Adrenal gland (tissue), 12 donors: Measurements from ENCODE around the gene UVRAG. TPM values are rescaled to one million over a fixed set of nuclear protein-coding genes. Genes with fewer than 3 reads are reported as not detected.
A peak's percentile ranks its signal among the peaks of the same experiment; 100 is the strongest.

Experiments used
- DNase-seq, 7 donors: peaks; one replicate each; pipeline ENCODE4 v3.0.0-alpha.2; 2019 to 2020
- H3K27ac ChIP-seq, 5 donors: fragments of 200-600 bp; sonication (generic) in 4 of 5; 1 replicate in 3 of 5; 2 replicates in 2 of 5; pipeline versions ENCODE4 v1.5.1 to v1.8.0; 2016 to 2020; ENCODE audit warnings: mild to moderate bottlenecking in 1 of 5
- H3K27me3 ChIP-seq: fragments of 200-600 bp; 2 replicates; pipeline ENCODE4 v1.8.0; 2021
- H3K36me3 ChIP-seq, 2 donors: fragments of 200-600 bp; replicated peaks in 1 of 2; 1 replicate in 1 of 2; 2 replicates in 1 of 2; pipeline versions ENCODE4 v1.5.1 to v1.8.0; 2018 to 2022
- H3K4me1 ChIP-seq, 2 donors: fragments of 200-600 bp; replicated peaks in 1 of 2; 1 replicate in 1 of 2; 2 replicates in 1 of 2; pipeline versions ENCODE4 v1.5.1 to v1.8.0; 2018 to 2021
- H3K4me3 ChIP-seq, 4 donors: fragments of 200-600 bp; sonication (generic) in 3 of 4; one replicate each; pipeline ENCODE4 v1.5.1; 2016 to 2018
- H3K9me3 ChIP-seq, 3 donors: fragments of 200-600 bp; sonication (generic) in 1 of 3; replicated peaks in 1 of 3; 1 replicate in 2 of 3; 2 replicates in 1 of 3; pipeline versions ENCODE4 v1.5.1 to v1.8.0; 2016 to 2021
- POLR2A ChIP-seq, 2 donors: fragments of 450-650 bp; IDR thresholded peaks; one replicate each; pipeline ENCODE4 v1.6.1; 2017; ENCODE audit warnings: antibody characterized with exemption in 2 of 2, mild to moderate bottlenecking in 2 of 2, moderate library complexity in 1 of 2
- WGBS, 4 donors: extraction: QIAGEN DNeasy Blood & Tissue Kit in 2 of 4; methylation state at CpG; one replicate each; pipeline versions ENCODE4 v1.1.5 to v1.1.7; 2013 to 2017; 5-methylcytosine and 5-hydroxymethylcytosine counted together
- intact Hi-C, 2 donors: fragments of 100-400 bp; cut with DNase I; formaldehyde crosslinking; loops; one replicate each; pipeline versions ENCODE4 v1.14.1 to v1.15.0; 2022 to 2023
- polyA plus RNA-seq, 3 donors: library from polyadenylated mRNA; stranded (reverse); fragments of 200-250 nt in 2 of 3; fragments of 350-450 nt in 1 of 3; fragmentation: Illumina TruSeq in 1 of 3; extraction: RNeasy Lipid Tissue Mini Kit (QIAGEN cat#74804) in 1 of 3; gene quantifications; one replicate each; pipeline ENCODE4 v1.2.3, GENCODE V29; 2013 to 2014
- total RNA-seq, 9 donors: library from RNA; depleted of rRNA in 4 of 9; stranded (reverse); fragments of >200 nt in 4 of 9; fragments of 120-200 nt in 1 of 9; fragmentation: NEBNext Ultra II Directional in 1 of 9; extraction: Animal tissue kit (Norgen Biotek cat#: 25700) in 1 of 9; gene quantifications; one replicate each; pipeline versions ENCODE4 v1.1.0 to v1.2.4, GENCODE V29; 2013 to 2023
- TF ChIP-seq, protein P1 (sequence below), 6 experiments: fragments of 450-650 bp in 4 of 6; fragments of 200-600 bp in 2 of 6; sonication (generic) in 1 of 6; IDR thresholded peaks; 1 replicate in 5 of 6; 2 replicates in 1 of 6; pipeline versions ENCODE4 v1.5.1 to v1.8.0; 2016 to 2021; ENCODE audit warnings: antibody characterized with exemption in 6 of 6, mild to moderate bottlenecking in 2 of 6, moderate library complexity in 1 of 6
- donor health status: healthy with polysubstance abuse.
- donor health status: Bipolar disorder and iron deficiency.
- donor health status: DM: yes; HTN: yes; CAD: no.
- donor health status: DM: no; HTN: no; CAD: no.
- donor health status: DM: no; HTN: no; CAD: no.
- donor health status: DM: yes; HTN: yes; CAD: no.

The UVRAG gene
- total and polyA plus RNA-seq, 12 donors = 10.9 to 61.4 (median 28.5) TPM

DNA sequence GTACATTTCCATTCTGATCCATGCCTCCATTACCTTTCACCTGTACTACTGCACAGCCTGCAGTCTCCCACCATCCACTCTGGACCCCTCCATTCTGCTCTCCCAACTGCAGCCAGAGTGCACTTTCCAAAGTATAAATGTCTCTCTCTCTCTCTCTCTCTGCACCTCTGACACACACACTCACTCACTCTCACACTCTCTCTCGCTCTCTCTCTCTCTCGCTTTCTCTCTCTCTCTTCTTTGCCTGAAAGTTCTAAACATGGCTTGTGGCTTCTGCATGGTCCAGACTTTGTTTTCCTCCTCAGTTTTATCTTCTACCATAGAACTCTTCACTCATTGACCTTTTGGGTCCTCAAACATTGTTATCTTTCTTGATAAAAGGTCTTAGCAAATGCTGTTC, 314.7 kb downstream of the UVRAG start:
- Histone ChIP-seq H3K27me3 (no peaks in the 10 kb centered on the region), H3K4me3 (no peak overlapping the region), H3K27ac (no peak overlapping the region), H3K36me3 (no peaks in the 10 kb centered on the region), H3K9me3 (no peaks in the 10 kb centered on the region), H3K4me1 (peaks cover 22 to 25% of the 10 kb centered on the region in 2 donors)
- DNase-seq = no peak
- TF ChIP-seq, protein P1, sequence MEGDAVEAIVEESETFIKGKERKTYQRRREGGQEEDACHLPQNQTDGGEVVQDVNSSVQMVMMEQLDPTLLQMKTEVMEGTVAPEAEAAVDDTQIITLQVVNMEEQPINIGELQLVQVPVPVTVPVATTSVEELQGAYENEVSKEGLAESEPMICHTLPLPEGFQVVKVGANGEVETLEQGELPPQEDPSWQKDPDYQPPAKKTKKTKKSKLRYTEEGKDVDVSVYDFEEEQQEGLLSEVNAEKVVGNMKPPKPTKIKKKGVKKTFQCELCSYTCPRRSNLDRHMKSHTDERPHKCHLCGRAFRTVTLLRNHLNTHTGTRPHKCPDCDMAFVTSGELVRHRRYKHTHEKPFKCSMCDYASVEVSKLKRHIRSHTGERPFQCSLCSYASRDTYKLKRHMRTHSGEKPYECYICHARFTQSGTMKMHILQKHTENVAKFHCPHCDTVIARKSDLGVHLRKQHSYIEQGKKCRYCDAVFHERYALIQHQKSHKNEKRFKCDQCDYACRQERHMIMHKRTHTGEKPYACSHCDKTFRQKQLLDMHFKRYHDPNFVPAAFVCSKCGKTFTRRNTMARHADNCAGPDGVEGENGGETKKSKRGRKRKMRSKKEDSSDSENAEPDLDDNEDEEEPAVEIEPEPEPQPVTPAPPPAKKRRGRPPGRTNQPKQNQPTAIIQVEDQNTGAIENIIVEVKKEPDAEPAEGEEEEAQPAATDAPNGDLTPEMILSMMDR (IDR thresholded peaks at IDR 0.05) = no peak
- TF ChIP-seq POLR2A (IDR thresholded peaks at IDR 0.05) = no peak
- intact Hi-C loops = loop anchor here in 1 of 2 donors (10.0 kb wide), 1 partner anchor 55 kb away; no protein-coding TSS in a partner anchor
- WGBS, 4 donors = 94 to 98% (median 96%) methylated on average over 2 of the region's 2 CpGs

DNA sequence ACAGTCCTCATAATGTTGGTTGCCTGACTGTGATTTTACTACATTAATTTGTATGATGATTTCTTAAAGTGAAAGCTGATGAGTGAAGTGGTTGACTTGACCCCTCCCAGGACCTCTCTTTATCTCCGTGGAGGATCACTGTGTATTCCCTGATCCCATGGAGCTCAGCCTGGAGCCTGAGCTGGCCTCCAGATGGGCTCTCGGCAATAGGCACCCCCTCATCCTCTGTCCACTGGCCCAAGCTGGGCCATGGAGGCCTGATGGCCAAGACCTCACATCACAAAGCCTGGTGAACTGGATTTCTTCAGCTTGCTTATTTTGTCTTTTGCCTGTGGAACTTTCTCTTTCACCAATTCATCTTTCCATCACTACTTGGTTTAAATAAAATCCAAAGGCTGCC, 316.1 kb downstream of the UVRAG start:
- 42 to 69% (median 55%) methylated on average over 2 of the region's 2 CpGs for WGBS, 4 donors
- H3K36me3 ChIP-seq = no peaks in the 10 kb centered on the region
- H3K4me1 ChIP-seq = peaks cover 15 to 20% of the 10 kb centered on the region in 2 donors
- no peaks in the 10 kb centered on the region for H3K9me3 ChIP-seq
- no peak overlapping the region for H3K4me3 ChIP-seq
- H3K27me3 ChIP-seq = no peaks in the 10 kb centered on the region
- DNase-seq = no peak
- no peak for TF ChIP-seq POLR2A (IDR thresholded peaks at IDR 0.05)
- TF ChIP-seq, protein P1 (IDR thresholded peaks at IDR 0.05) = no peak
- intact Hi-C loops = loop anchor here in 1 of 2 donors (10.0 kb wide), 1 partner anchor 56 kb away; no protein-coding TSS in a partner anchor
- peak overlapping the region in 3 of 5 donors; percentile 3 to 30 (median 23) for H3K27ac ChIP-seq

DNA sequence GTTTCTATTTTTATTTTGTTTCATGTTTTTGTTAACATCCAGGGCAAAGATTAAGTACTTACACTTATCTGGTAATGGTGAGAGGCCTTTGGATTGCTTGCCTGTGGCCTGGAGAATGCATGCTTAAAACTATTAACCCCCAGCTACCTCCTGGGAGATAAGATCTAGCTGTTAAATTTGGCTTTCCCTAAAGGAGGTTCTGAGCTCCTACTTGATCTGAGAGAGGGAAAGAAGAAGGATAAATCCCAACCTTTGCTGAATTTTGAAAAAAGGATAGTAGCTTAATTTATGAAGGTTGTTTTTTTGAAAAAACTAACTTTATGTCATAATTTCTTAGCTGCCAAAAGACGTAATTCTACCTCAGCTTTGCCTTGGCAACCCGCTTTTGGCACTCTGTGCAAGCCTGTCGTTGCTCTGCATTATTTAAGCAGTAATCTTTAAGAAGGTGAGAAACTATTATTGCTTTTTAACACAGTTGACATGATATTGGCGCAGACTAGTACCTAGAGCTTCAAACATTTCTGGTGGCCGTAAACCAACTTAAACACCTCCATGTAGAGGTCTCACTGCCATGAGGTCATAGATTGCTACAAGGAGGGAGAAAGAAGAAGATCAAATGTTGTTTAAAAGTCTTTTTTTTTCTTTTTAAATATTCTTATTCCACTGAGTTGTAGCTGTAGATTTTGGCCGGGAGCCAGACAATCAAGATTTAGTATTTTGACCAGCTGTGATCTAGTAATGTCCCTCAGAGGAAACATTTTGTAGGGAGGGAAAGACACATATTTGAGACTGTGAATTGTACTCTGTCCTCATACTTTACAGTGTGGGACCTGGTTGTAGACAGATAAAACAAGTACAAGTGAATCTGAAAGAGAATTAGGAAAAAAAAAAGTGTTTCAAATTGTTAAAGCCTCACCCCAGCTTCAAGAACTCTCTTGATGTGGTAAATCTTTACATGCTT, 316.9 kb downstream of the UVRAG start:
- H3K4me1 ChIP-seq = peaks cover 15 to 20% of the 10 kb centered on the region in 2 donors
- intact Hi-C loops = loop anchor here in 1 of 2 donors (10.0 kb wide), 1 partner anchor 57 kb away; no protein-coding TSS in a partner anchor
- no peaks in the 10 kb centered on the region for H3K9me3 ChIP-seq
- no peaks in the 10 kb centered on the region for H3K36me3 ChIP-seq
- H3K27ac ChIP-seq = peak overlapping the region in 4 of 5 donors; percentile 3 to 30 (median 17)
- H3K27me3 ChIP-seq = no peaks in the 10 kb centered on the region
- TF ChIP-seq, protein P1 (IDR thresholded peaks at IDR 0.05) = no peak
- no peak for TF ChIP-seq POLR2A (IDR thresholded peaks at IDR 0.05)
- DNase-seq = peak in 5 of 7 donors; percentile 29 to 68 (median 40)
- H3K4me3 ChIP-seq = no peak overlapping the region
- WGBS, 4 donors = 40 to 47% (median 45%) methylated on average over 6 of the region's 6 CpGs

DNA sequence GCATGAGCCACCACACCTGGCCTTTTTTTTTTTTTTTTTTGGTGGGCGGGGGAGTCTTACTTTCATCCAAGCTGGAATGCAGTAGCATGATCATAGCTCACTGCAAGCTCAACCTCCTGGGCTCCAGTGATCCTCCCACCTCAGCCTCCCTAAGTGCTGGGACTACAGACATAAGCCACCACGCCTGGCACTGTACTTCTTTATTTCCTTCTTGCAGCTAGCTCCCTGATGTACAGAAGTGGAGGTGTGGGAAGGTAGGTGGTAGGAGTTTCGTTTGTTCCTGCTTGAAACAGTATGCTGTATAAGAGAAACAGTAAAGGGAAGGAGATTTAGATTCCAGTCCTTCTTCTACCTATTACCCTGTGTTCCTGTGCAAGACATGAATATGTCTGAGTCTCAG, 319.2 kb downstream of the UVRAG start:
- Histone ChIP-seq H3K36me3 (no peaks in the 10 kb centered on the region), H3K4me1 (peaks cover 15 to 20% of the 10 kb centered on the region in 2 donors), H3K27ac (no peak overlapping the region), H3K27me3 (no peaks in the 10 kb centered on the region), H3K9me3 (no peaks in the 10 kb centered on the region), H3K4me3 (no peak overlapping the region)
- no peak for DNase-seq
- no peak for TF ChIP-seq POLR2A (IDR thresholded peaks at IDR 0.05)
- TF ChIP-seq, protein P1 (IDR thresholded peaks at IDR 0.05) = no peak
- intact Hi-C loops = loop anchor here in 1 of 2 donors (10.0 kb wide), 1 partner anchor 59 kb away; no protein-coding TSS in a partner anchor
- 96 to 98% (median 98%) methylated on average over 3 of the region's 3 CpGs for WGBS, 4 donors
